ENCODE measurements around the gene DUSP10. TPM values are rescaled to one million over a fixed set of nuclear protein-coding genes. Genes with fewer than 3 reads are reported as not detected.

The DUSP10 gene
- total and polyA plus RNA-seq, 2 of the 13 experiments (the other 11 are each of a cell fraction or from before 2014, with no cell fraction given), result 2.1 to 4.4 TPM

- TF ChIP-seq NRL (CRISPR knock-in tag; IDR thresholded peaks at IDR 0.05; ENCODE audit: borderline replicate concordance) (no peak), ZNF563 (CRISPR knock-in tag; IDR thresholded peaks at IDR 0.05) (no peak), JUN (CRISPR knock-in tag; IDR thresholded peaks at IDR 0.05) (no peak), ZNF7 (CRISPR knock-in tag; IDR thresholded peaks at IDR 0.05) (no peak), IRF1 (CRISPR knock-in tag; IDR thresholded peaks at IDR 0.05; ENCODE audit: low read depth) (no peak), ZKSCAN5 (CRISPR knock-in tag; IDR thresholded peaks at IDR 0.05) (no peak), ZNF335 (CRISPR knock-in tag; IDR thresholded peaks at IDR 0.05) (no peak), GLI4 (CRISPR knock-in tag; IDR thresholded peaks at IDR 0.05; ENCODE audit: borderline replicate concordance) (no peak)
Observed at GRCh38 chr1:221788466-221788865, 46.6 kb upstream of the DUSP10 start (continued).

GRCh38 chr1:221786647-221787046, 44.8 kb upstream of the DUSP10 start:
- Histone ChIP-seq H3K4me3 (replicated peaks in 1 of 3; ENCODE audit: insufficient read depth in 1 of 3, low read depth in 2 of 3, low read length in 3 of 3) (no peak overlapping the region), H3K4me2 (ENCODE audit: low read depth, low read length) (no peak overlapping the region), H3K4me1 (ENCODE audit: insufficient read depth, low read length) (no peaks in the 10 kb centered on the region), H3K9ac (ENCODE audit: insufficient read depth, low read depth, low read length) (no peak overlapping the region), H3K27me3 (ENCODE audit: control insufficient read depth in 1 of 2, insufficient read depth in 2 of 2, low read length in 2 of 2) (no peaks in the 10 kb centered on the region; a peak in 2 of 5 replicates), H3K9me3 (ENCODE audit: low read length) (no peaks in the 10 kb centered on the region), H3K36me3 (replicated peaks in 1 of 2; ENCODE audit: control insufficient read depth in 1 of 2, insufficient read depth in 2 of 2, low read length in 2 of 2) (no peaks in the 10 kb centered on the region), H2AFZ (ENCODE audit: low read length) (no peak overlapping the region), H3K79me2 (ENCODE audit: insufficient read depth, low read length) (no peaks in the 10 kb centered on the region), H4K20me1 (ENCODE audit: insufficient read depth, low read length) (no peaks in the 10 kb centered on the region), H3K27ac (ENCODE audit: extremely low read length, insufficient read depth, low read length) (no peak overlapping the region)
- BruUV-seq (replicated peaks), result no TSS peak
- TF ChIP-seq YEATS2 (CRISPR knock-in tag; IDR thresholded peaks at IDR 0.05; ENCODE audit: borderline replicate concordance) (no peak), ZFP37 (CRISPR knock-in tag; IDR thresholded peaks at IDR 0.05; ENCODE audit: borderline replicate concordance) (no peak), ZNF496 (CRISPR knock-in tag; IDR thresholded peaks at IDR 0.05; ENCODE audit: insufficient replicate concordance) (no peak), CREBL2 (CRISPR knock-in tag; IDR thresholded peaks at IDR 0.05; ENCODE audit: borderline replicate concordance) (no peak), HOXD1 (CRISPR knock-in tag; IDR thresholded peaks at IDR 0.05) (no peak), POLR2G (IDR thresholded peaks at IDR 0.05; ENCODE audit: low read depth, low read length) (no peak), SP5 (CRISPR knock-in tag; IDR thresholded peaks at IDR 0.05; ENCODE audit: borderline replicate concordance, low read depth) (no peak), ZNF75D (CRISPR knock-in tag; IDR thresholded peaks at IDR 0.05; ENCODE audit: borderline replicate concordance) (no peak), ZNF576 (CRISPR knock-in tag; IDR thresholded peaks at IDR 0.05) (no peak), ZKSCAN1 (IDR thresholded peaks at IDR 0.05; ENCODE audit: low read length) (no peak), ZFP1 (CRISPR knock-in tag; IDR thresholded peaks at IDR 0.05) (no peak), ZNF280B (CRISPR knock-in tag; IDR thresholded peaks at IDR 0.05; ENCODE audit: borderline replicate concordance) (no peak)
- ChIA-PET POLR2A (no interaction called here), CTCF (ENCODE audit: low intra/inter-chr PET ratio, low total read pairs) (no interaction called here)
- intact Hi-C loops (cut with micrococcal nuclease; ENCODE audit: unreplicated experiment) (no loop called here), in situ Hi-C loops (cut with HindIII; ENCODE audit: extremely low pct_ligation_motif_present, low pct_unique_long_range_greater_than_20kb) (no loop called here)
- 47% methylated on average over 5 of the region's 5 CpGs for WGBS (ENCODE audit: low lambda C conversion rate)
- no peak for FAIRE-seq
- no peak for ATAC-seq
- no peak for DNase-seq (ENCODE audit: low spot score)
